ENCODE data around the gene FOSL2.

The FOSL2 gene

GRCh38 chr2:28395334-28396061 is 2.8 kb downstream of the FOSL2 start:
- DNase-seq (ENCODE audit: low read depth) = no peak

GRCh38 chr2:28397043-28397381 is 4.4 kb downstream of the FOSL2 start:
- DNase-seq (ENCODE audit: low read depth) = no peak

- DNase-seq (ENCODE audit: low read depth) = no peak
These were observed 5.6 kb downstream of the FOSL2 start for GRCh38 chr2:28398101-28398834.

GRCh38 chr2:28399289-28399688 is 6.6 kb downstream of the FOSL2 start:
- no peak for DNase-seq (ENCODE audit: low read depth)

GRCh38 chr2:28399956-28400355 is 7.3 kb downstream of the FOSL2 start:
- no peak for DNase-seq (ENCODE audit: low read depth)

GRCh38 chr2:28400419-28400818 is 7.8 kb downstream of the FOSL2 start:
- DNase-seq (ENCODE audit: low read depth) = no peak

GRCh38 chr2:28400921-28401320 is 8.3 kb downstream of the FOSL2 start:
- no peak for DNase-seq (ENCODE audit: low read depth)

GRCh38 chr2:28401411-28401810 is 8.8 kb downstream of the FOSL2 start:
- no peak for DNase-seq (ENCODE audit: low read depth)

- DNase-seq (ENCODE audit: low read depth) = no peak
These were observed 9.4 kb downstream of the FOSL2 start for GRCh38 chr2:28401948-28402550.

- no peak for DNase-seq (ENCODE audit: low read depth)
These were observed 10.8 kb downstream of the FOSL2 start for GRCh38 chr2:28403370-28403956.

- DNase-seq (ENCODE audit: low read depth) = no peak
These were observed 11.4 kb downstream of the FOSL2 start for GRCh38 chr2:28404086-28404485.

- no peak for DNase-seq (ENCODE audit: low read depth)
These were observed 12.9 kb downstream of the FOSL2 start for GRCh38 chr2:28405537-28405936.

- DNase-seq (ENCODE audit: low read depth) = no peak
These were observed 13.8 kb downstream of the FOSL2 start for GRCh38 chr2:28406276-28407096.

- DNase-seq (ENCODE audit: low read depth) = no peak
These were observed 14.7 kb downstream of the FOSL2 start for GRCh38 chr2:28407131-28407975.

GRCh38 chr2:28407976-28408690 is 15.5 kb downstream of the FOSL2 start:
- DNase-seq (ENCODE audit: low read depth) = no peak

GRCh38 chr2:28408764-28409599 is 16.3 kb downstream of the FOSL2 start:
- DNase-seq (ENCODE audit: low read depth) = no peak

GRCh38 chr2:28411166-28411755 is 18.6 kb downstream of the FOSL2 start:
- no peak for DNase-seq (ENCODE audit: low read depth)

- no peak for DNase-seq (ENCODE audit: low read depth)
These were observed 19.4 kb downstream of the FOSL2 start for GRCh38 chr2:28411956-28412609.
